Nephron progenitor cell (in vitro differentiated cells): ENCODE data around the gene EXOSC5.
"Not testable (repeated sequence)": the region's sequence is repeated elsewhere in the genome, so short reads cannot be mapped to it uniquely, and the experiment has no call there.

ENCODE experiments used
- DNase-seq: peaks from one replicate; pipeline ENCODE4 v3.0.0; 2021
- H3K27ac Mint-ChIP-seq: 2 replicates; pipeline ENCODE4 v1.8.0; 2021; ENCODE audit warnings: mild to moderate bottlenecking, moderate library complexity, mixed read lengths
- H3K27me3 Mint-ChIP-seq: 2 replicates; pipeline ENCODE4 v1.8.0; 2021; ENCODE audit warnings: mild to moderate bottlenecking, low read depth, mixed read lengths; ENCODE audit not compliant: poor library complexity
- H3K36me3 Mint-ChIP-seq: 2 replicates; pipeline ENCODE4 v1.8.0; 2021; ENCODE audit warnings: low read depth, mixed read lengths
- H3K4me1 Mint-ChIP-seq: 2 replicates; pipeline ENCODE4 v1.8.0; 2021; ENCODE audit warnings: mixed read lengths
- H3K4me3 Mint-ChIP-seq: 2 replicates; pipeline ENCODE4 v1.8.0; 2021; ENCODE audit warnings: mild to moderate bottlenecking, moderate library complexity, mixed read lengths
- H3K9me3 Mint-ChIP-seq: 2 replicates; pipeline ENCODE4 v1.8.0; 2021; ENCODE audit warnings: mild to moderate bottlenecking, moderate library complexity, mixed read lengths
- TF ChIP-seq, protein P1 (sequence below): fragments of 200-600 bp; sonication (generic); IDR thresholded peaks from 2 replicates; pipeline ENCODE4 v1.5.0; 2021; ENCODE audit warnings: antibody characterized with exemption

Gene EXOSC5

DNA sequence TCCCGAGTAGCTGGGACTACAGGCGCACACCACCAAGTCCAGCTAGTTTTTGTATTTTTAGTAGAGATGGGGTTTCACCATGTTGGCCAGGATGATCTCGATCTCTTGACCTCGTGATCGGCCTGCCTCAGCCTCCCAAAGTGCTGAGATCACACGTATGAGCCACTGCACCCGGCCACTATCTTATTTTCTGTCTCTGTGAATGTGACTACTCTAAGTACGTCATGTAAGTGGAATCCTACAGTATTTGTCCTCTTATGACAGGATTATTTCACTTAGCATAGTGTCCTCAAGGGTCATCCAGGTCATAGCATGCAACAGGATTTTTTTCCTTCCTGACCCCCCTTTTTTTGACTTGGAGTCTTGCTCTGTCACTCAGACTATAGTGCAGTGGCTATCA is 25.6 kb downstream of the EXOSC5 start:
- DNase-seq, result no peak
- Mint-ChIP-seq H3K27ac (peak overlapping the region; percentile 33), H3K36me3 (peaks cover 10% of the 10 kb centered on the region), H3K4me1 (peaks cover 12% of the 10 kb centered on the region), H3K27me3 (peaks cover 3% of the 10 kb centered on the region), H3K9me3 (no peaks in the 10 kb centered on the region), H3K4me3 (no peak overlapping the region)
- TF ChIP-seq, protein P1, sequence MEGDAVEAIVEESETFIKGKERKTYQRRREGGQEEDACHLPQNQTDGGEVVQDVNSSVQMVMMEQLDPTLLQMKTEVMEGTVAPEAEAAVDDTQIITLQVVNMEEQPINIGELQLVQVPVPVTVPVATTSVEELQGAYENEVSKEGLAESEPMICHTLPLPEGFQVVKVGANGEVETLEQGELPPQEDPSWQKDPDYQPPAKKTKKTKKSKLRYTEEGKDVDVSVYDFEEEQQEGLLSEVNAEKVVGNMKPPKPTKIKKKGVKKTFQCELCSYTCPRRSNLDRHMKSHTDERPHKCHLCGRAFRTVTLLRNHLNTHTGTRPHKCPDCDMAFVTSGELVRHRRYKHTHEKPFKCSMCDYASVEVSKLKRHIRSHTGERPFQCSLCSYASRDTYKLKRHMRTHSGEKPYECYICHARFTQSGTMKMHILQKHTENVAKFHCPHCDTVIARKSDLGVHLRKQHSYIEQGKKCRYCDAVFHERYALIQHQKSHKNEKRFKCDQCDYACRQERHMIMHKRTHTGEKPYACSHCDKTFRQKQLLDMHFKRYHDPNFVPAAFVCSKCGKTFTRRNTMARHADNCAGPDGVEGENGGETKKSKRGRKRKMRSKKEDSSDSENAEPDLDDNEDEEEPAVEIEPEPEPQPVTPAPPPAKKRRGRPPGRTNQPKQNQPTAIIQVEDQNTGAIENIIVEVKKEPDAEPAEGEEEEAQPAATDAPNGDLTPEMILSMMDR, result no peak

- DNase-seq, H3K4me3 Mint-ChIP-seq, H3K9me3 Mint-ChIP-seq, H3K27me3 Mint-ChIP-seq: not testable (repeated sequence)
- peaks cover 13% of the 10 kb centered on the region for H3K4me1 Mint-ChIP-seq
- peak overlapping the region; percentile 33 for H3K27ac Mint-ChIP-seq
- H3K36me3 Mint-ChIP-seq, result peaks cover 14% of the 10 kb centered on the region
Measured at GRCh38 chr19:41371119-41371518, 26.0 kb downstream of the EXOSC5 start.

DNA sequence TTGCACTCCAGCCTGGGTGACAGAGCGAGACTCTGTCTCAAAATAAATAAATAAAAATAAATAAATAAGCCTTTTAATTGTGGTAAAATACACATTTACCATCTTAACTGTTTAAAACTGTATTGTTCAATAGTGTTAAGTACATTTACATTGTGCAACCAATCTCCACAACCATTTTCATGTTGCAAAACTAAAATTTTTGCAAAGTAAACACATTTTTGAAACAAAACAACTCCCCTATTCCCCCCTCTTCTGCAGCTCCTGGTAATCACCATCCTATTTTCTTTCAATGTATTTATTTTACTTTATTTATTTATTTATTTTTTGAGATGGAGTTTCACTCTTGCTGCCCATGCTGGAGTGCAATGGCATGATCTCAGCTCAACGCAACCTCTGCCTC is 27.4 kb downstream of the EXOSC5 start:
- Mint-ChIP-seq H3K27ac (no peak overlapping the region), H3K27me3 (no peaks in the 10 kb centered on the region), H3K9me3 (no peaks in the 10 kb centered on the region), H3K36me3 (peaks cover 16% of the 10 kb centered on the region), H3K4me3 (no peak overlapping the region), H3K4me1 (peaks cover 11% of the 10 kb centered on the region)
- no peak for DNase-seq
- TF ChIP-seq, protein P1, result no peak

DNA sequence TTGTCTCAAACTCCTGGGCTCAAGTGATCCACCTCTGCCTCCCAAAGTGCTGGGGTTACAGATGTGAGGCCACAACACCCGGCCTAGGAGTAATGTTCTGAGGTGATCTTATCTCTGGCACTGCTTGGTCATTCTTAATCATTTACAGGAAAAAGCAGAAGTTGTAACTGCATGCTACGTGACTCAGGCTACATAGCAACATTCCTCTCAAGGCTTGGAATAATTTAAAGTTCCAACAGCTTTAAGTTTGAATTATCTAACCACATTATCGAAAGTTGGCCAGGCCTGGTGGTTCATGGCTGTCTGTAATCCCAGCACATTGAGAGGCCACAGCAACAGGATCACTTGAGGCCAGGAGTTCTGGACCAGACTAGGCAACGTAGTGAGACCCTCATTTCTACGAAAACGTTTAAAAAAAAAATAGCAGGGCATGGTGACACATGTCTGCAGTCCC is 29.3 kb downstream of the EXOSC5 start:
- DNase-seq, result no peak
- no peak overlapping the region for H3K27ac Mint-ChIP-seq
- H3K36me3 Mint-ChIP-seq, result peaks cover 13% of the 10 kb centered on the region
- H3K9me3 Mint-ChIP-seq, result no peaks in the 10 kb centered on the region
- TF ChIP-seq, protein P1, result no peak
- no peak overlapping the region for H3K4me3 Mint-ChIP-seq
- H3K27me3 Mint-ChIP-seq, result no peaks in the 10 kb centered on the region
- H3K4me1 Mint-ChIP-seq, result peaks cover 22% of the 10 kb centered on the region

GRCh38 chr19:41366089-41366488 is 31.1 kb downstream of the EXOSC5 start:
- TF ChIP-seq, protein P1, result no peak
- H3K4me3 Mint-ChIP-seq, result peak overlapping the region; percentile 68
- H3K27me3 Mint-ChIP-seq, result no peaks in the 10 kb centered on the region
- no peak for DNase-seq
- H3K9me3 Mint-ChIP-seq, result no peaks in the 10 kb centered on the region
- peaks cover 19% of the 10 kb centered on the region for H3K4me1 Mint-ChIP-seq
- H3K36me3 Mint-ChIP-seq, result peaks cover 7% of the 10 kb centered on the region
- peak overlapping the region; percentile 18 for H3K27ac Mint-ChIP-seq

DNA sequence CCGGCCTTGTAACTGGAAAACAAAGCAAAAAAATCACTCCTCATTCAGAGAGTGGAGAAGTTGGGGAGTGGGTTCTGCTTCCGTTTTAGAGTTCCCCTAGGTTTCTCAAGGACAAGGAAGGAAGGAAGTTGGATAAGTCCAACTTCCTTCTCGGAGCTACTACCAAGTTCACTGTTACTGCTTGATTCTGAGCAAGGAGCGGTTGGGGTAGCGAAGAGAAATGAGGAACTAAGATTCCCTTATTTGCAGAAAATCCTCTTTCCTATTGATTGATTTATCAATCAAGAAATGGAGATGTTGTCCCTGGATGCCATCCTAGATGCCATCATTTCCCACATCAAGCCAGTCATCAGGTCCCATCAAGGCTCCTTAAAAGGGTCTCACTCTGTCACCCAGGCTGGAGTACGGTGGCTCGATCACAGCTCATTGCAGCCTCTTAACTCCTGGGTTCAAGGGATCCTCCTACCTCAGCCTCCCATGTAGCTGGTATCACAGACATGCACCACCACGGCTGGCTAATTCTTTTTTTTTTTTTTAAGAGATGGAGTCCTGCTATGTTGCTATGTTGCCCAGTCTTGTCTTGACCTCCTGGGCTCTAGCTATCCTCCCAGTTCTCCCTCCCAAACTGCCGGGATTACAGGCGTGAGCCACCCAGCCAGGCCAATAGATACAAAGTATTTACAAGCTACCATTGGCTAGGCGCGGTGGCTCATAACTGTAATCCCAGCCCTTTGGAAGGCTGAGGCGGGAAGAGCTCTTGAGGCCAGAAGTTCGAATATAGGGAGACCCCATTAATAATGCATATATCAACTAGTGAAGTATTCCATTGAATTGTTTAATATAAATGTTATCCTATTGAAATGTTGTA is 32.4 kb downstream of the EXOSC5 start:
- peak overlapping the region; percentile 96 for H3K4me3 Mint-ChIP-seq
- TF ChIP-seq, protein P1, result no peak
- H3K9me3 Mint-ChIP-seq, result no peaks in the 10 kb centered on the region
- H3K27ac Mint-ChIP-seq, result peak overlapping the region; percentile 100
- H3K36me3 Mint-ChIP-seq, result peaks cover 5% of the 10 kb centered on the region
- H3K27me3 Mint-ChIP-seq, result no peaks in the 10 kb centered on the region
- DNase-seq, result no peak
- H3K4me1 Mint-ChIP-seq, result peaks cover 19% of the 10 kb centered on the region
